ENCODE data around the gene HOXA6. TPM values are rescaled to one million over a fixed set of nuclear protein-coding genes. Genes with fewer than 3 reads are reported as not detected.

The HOXA6 gene
- total RNA-seq, 1 experiment from 2014 or later: 0.65 TPM

- H3F3A ChIP-seq (ENCODE audit: insufficient read depth, low read depth): peaks cover 7% of the 10 kb centered on the region; the same call in 1 of the 2 replicates
- intact Hi-C loops (cut with micrococcal nuclease; ENCODE audit: unreplicated experiment): loop anchor here (10.0 kb wide), 2 partner anchors 552 to 1662 kb away; partner anchors contain the start of gene TAX1BP1
- no peaks in the 10 kb centered on the region for H4K20me1 ChIP-seq (ENCODE audit: insufficient read depth)
- TF ChIP-seq EZH2 (IDR thresholded peaks at IDR 0.05; ENCODE audit: low read depth): no peak
- no peak for TF ChIP-seq CTCF (conservative IDR thresholded peaks at IDR 0.05)
- ChIA-PET CTCF (no interaction called here), POLR2A (ENCODE audit: unreplicated experiment) (interaction anchor here (0.5 to 0.6 kb wide), 2 partner anchors 262 to 548 kb away, joined by 3 to 8 read pairs; no protein-coding TSS in a partner anchor)
- H3K4me3 ChIP-seq: no peak overlapping the region
- H3K9me3 ChIP-seq (ENCODE audit: insufficient read depth, low read depth): no peaks in the 10 kb centered on the region
- no peaks in the 10 kb centered on the region for H3K36me3 ChIP-seq (ENCODE audit: low read depth)
- BruUV-seq (replicated peaks): no TSS peak
- no peak overlapping the region for H2AFZ ChIP-seq
- no peak overlapping the region for H3K4me2 ChIP-seq
- H3K9me2 ChIP-seq (ENCODE audit: insufficient read depth): no peaks in the 10 kb centered on the region
- no peak for DNase-seq
- H3K79me2 ChIP-seq (ENCODE audit: low read depth): no peaks in the 10 kb centered on the region
- H3K27ac ChIP-seq: no peak overlapping the region
- peaks cover 3% of the 10 kb centered on the region; the same call in 1 of the 2 replicates for H3K27me3 ChIP-seq (ENCODE audit: insufficient read depth, low read depth)
- no peaks in the 10 kb centered on the region for H3K4me1 ChIP-seq (replicated peaks; ENCODE audit: insufficient read depth)
These were observed 45.2 kb upstream of the HOXA6 start for GRCh38 chr7:27192546-27193334.

GRCh38 chr7:27191833-27192545, 44.4 kb upstream of the HOXA6 start:
- H3K9me2 ChIP-seq (ENCODE audit: insufficient read depth): no peaks in the 10 kb centered on the region
- H3K79me2 ChIP-seq (ENCODE audit: low read depth): no peaks in the 10 kb centered on the region
- CTCF ChIA-PET: no interaction called here
- peaks cover 12% of the 10 kb centered on the region for H3F3A ChIP-seq (ENCODE audit: insufficient read depth, low read depth)
- no peaks in the 10 kb centered on the region for H3K36me3 ChIP-seq (ENCODE audit: low read depth)
- no peak overlapping the region for H3K4me2 ChIP-seq
- TF ChIP-seq EZH2 (IDR thresholded peaks at IDR 0.05; ENCODE audit: low read depth): no peak
- no peak for TF ChIP-seq CTCF (conservative IDR thresholded peaks at IDR 0.05)
- POLR2A ChIA-PET (ENCODE audit: unreplicated experiment): interaction anchor here (0.6 kb wide), 1 partner anchor 549 kb away, joined by 8 read pairs; no protein-coding TSS in a partner anchor
- H3K27ac ChIP-seq: no peak overlapping the region
- H3K4me1 ChIP-seq (replicated peaks; ENCODE audit: insufficient read depth): no peaks in the 10 kb centered on the region
- no TSS peak for BruUV-seq (replicated peaks)
- H3K9me3 ChIP-seq (ENCODE audit: insufficient read depth, low read depth): no peaks in the 10 kb centered on the region
- H3K4me3 ChIP-seq: no peak overlapping the region
- no peaks in the 10 kb centered on the region for H3K27me3 ChIP-seq (ENCODE audit: insufficient read depth, low read depth)
- intact Hi-C loops (cut with micrococcal nuclease; ENCODE audit: unreplicated experiment): loop anchor here (10.0 kb wide), 2 partner anchors 553 to 1663 kb away; partner anchors contain the start of gene TAX1BP1
- H4K20me1 ChIP-seq (ENCODE audit: insufficient read depth): no peaks in the 10 kb centered on the region
- no peak for DNase-seq
- H2AFZ ChIP-seq: no peak overlapping the region

- CTCF ChIA-PET: interaction anchor here (0.6 kb wide), 1 partner anchor 781 kb away, joined by 3 read pairs; no protein-coding TSS in a partner anchor
- no peaks in the 10 kb centered on the region for H3K27me3 ChIP-seq (ENCODE audit: insufficient read depth, low read depth)
- no TSS peak for BruUV-seq (replicated peaks)
These were observed 43.7 kb upstream of the HOXA6 start for GRCh38 chr7:27191161-27191731.

More at GRCh38 chr7:27191161-27191731, 43.7 kb upstream of the HOXA6 start:
- TF ChIP-seq EZH2 (IDR thresholded peaks at IDR 0.05; ENCODE audit: low read depth) (no peak), CTCF (conservative IDR thresholded peaks at IDR 0.05) (no peak)
- DNase-seq: no peak
- POLR2A ChIA-PET (ENCODE audit: unreplicated experiment): no interaction called here
- intact Hi-C loops (cut with micrococcal nuclease; ENCODE audit: unreplicated experiment): loop anchor here (10.0 kb wide), 2 partner anchors 554 to 1664 kb away; partner anchors contain the start of gene TAX1BP1
- Histone ChIP-seq H3K36me3 (ENCODE audit: low read depth) (no peaks in the 10 kb centered on the region), H3K79me2 (ENCODE audit: low read depth) (no peaks in the 10 kb centered on the region), H3F3A (ENCODE audit: insufficient read depth, low read depth) (peaks cover 13% of the 10 kb centered on the region), H3K9me2 (ENCODE audit: insufficient read depth) (no peaks in the 10 kb centered on the region), H3K4me1 (replicated peaks; ENCODE audit: insufficient read depth) (no peaks in the 10 kb centered on the region), H4K20me1 (ENCODE audit: insufficient read depth) (no peaks in the 10 kb centered on the region), H3K27ac (no peak overlapping the region), H2AFZ (no peak overlapping the region), H3K9me3 (ENCODE audit: insufficient read depth, low read depth) (no peaks in the 10 kb centered on the region), H3K4me3 (no peak overlapping the region), H3K4me2 (no peak overlapping the region)
